GM18519 (cell line): ENCODE data around the gene JPH3.
"Not testable (repeated sequence)": the region's sequence is repeated elsewhere in the genome, so short reads cannot be mapped to it uniquely, and the experiment has no call there.

Source experiments
- ATAC-seq: cut with Tn5 transposase; IDR thresholded peaks from one replicate; pipeline ENCODE4 v1.9.1; 2021; ENCODE audit warnings: mild to moderate bottlenecking, moderate library complexity; ENCODE audit not compliant: unreplicated experiment, low FRiP score

JPH3 gene

DNA sequence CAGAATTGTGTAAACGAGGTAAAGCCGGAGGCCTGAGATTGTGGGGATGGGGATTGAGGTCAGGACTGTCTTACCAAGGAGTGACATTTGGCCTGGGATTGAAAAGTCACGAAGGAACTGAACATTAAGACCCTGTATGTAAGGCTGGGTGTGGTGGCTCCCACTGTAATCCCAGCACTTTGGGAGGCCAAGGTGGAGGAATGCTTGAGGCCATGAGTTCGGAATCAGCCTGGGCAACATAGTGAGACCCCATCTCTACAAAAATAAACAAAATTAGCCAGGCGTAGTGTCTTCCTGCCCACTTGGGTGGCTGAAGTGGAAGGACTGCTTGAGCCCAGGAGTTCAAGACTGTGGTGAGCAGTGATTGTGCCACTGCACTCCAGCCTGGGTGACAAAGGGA lies 75.5 kb downstream of the JPH3 start:
- ATAC-seq, result no peak

DNA sequence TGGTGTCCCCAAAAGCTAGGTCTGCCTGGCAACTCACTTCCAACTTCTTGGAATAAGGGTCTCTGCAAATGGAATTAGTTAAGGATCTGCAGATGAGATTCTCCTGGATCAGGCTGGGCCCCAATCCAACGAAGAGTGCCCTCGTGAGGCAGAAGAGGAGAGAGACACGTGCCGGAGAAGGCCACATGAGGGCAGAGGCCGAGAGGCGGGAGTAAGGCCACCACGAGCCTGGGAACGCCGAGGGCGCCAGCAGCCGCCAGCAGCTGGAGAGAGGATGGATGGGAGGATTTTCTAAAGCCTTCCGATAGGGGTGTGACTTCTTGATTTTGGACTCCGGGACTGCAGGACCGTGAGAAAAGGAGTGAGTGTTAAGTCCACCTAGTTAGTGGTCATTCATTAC lies 76.3 kb downstream of the JPH3 start:
- no peak for ATAC-seq

DNA sequence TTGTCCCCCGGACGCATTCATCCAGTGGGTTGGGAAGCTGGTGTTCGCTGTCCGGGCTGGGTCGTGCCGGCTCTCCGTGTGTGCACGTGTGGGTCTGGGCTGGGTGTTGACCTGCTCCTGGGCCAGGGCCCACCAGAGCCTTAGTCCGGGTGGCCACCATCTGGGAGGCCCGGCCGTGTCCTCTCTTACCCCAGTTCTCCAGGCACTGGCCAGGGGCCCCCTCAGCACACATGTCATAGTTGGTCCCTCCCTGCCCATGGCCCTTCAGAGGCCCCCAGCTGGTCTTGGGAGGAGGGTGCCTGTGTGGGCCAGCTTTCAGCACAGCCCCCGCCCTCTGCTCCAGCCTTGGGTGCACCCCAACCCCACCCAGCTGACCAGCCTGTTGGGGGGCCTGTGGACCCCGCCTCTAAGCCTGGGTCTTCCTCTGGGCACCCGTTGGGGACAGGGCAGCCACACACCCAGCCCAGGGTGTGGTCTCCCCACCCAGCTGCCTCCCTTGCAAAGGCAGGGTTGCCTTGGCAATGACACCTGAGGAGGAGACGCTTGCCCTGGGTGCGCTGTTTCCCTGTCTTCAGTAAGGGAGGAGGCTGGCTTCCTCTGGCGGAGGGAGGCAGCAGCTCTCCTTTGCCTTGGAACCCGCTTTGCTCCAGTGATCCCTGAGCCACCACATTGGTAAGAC lies 77.4 kb downstream of the JPH3 start:
- ATAC-seq, result no peak

DNA sequence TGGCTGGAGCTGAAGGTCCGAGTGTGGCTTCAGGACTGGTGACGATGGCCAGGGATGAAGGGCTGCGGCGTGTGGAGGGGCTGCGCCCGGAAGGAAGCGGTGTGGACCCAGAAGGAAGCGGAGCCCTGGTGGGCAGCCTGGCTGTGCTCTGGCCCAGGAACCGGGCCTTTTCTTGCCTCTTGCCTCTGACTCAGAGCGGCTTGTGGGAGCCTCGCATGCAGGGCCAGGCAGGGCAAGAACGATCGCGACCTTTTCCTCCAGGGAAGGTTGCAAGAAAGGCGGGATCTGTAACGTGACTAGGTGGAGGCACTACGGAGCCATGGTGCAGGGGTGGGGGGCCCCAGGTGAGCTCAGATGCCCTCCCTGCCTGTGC lies 78.0 kb downstream of the JPH3 start:
- ATAC-seq, result no peak

DNA sequence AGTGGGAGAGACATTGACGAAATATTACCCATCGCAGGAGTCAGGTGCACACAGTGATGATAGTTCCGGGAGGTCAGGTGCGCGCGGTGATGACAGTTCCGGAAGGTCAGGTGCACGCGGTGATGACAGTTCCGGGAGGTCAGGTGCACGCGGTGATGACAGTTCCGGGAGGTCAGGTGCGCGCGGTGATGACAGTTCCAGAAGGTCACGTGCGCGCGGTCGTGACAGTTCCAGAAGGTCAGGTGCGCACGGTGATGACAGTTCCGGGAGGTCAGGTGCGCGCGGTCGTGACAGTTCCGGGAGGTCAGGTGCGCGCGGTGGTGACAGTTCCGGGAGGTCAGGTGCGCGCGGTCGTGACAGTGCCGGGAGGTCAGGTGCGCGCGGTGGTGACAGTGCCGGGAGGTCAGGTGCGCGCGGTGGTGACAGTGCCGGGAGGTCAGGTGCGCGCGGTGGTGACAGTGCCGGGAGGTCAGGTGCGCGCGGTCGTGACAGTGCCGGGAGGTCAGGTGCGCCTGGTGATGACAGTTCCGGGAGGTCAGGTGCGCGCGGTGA lies 78.8 kb downstream of the JPH3 start:
- ATAC-seq, result not testable (repeated sequence)

- no peak for ATAC-seq
Measured at GRCh38 chr16:87681981-87682570, 79.8 kb downstream of the JPH3 start.

GRCh38 chr16:87682852-87683399 lies 80.6 kb downstream of the JPH3 start:
- no peak for ATAC-seq

DNA sequence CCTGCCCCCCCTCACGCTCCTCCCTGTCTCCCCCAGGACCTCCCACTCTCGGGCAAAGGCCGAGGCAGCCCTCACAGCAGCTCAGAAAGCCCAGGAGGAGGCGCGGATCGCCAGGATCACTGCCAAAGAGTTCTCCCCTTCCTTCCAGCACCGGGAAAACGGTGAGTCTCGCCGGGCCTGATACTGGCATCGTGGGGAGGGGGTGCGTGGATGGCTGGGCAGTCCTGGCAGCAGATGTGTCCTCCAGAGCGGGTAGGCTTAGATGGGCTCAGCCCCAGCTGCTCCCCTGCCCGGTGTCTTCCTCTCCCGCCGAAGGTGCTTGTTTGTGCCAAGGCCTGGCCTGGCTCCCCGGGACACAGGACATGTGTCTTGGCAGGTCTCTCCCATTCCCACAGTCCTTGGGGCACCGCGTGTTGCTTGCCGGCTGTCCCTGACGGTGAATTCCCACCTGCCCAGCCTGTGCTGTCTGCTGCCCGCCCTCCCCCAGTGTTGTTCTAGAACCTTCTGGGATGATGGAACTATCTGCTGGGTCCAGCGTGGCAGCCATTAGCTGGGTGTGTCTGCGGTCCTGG lies 81.9 kb downstream of the JPH3 start:
- ATAC-seq, result no peak

DNA sequence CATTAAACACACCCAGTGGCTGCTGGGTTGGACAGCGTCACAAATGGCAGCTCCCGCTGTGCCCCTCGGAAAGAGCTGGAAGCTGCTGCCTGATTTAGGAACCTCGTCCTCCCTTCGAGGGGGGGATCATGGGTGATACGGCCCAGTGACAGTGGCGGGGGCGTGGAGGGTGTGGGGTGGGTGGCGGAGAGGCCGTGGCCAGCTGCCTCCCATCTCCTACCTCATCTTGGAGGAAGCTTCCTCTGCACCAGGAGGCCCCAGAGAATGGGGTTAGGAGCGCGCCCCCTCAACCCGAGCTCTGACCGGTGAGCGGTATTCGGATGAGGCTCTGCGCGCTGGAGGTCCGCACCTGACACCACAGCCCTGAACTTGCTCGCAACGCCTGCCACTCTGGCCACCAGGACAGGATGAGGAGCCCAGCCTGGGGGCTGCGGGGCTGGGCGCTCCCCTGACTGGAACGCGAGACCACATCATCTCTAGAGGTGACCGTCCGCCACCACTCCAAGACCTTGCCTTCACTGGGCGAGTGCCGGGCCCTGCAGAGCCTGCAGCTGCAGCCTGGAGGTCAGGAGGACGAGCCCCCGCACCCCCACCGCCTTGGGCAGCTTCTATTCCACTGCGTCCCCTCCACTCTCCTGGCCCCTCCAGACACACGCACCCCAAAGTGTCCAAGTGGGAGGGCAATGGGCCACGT lies 82.5 kb downstream of the JPH3 start:
- no peak for ATAC-seq

DNA sequence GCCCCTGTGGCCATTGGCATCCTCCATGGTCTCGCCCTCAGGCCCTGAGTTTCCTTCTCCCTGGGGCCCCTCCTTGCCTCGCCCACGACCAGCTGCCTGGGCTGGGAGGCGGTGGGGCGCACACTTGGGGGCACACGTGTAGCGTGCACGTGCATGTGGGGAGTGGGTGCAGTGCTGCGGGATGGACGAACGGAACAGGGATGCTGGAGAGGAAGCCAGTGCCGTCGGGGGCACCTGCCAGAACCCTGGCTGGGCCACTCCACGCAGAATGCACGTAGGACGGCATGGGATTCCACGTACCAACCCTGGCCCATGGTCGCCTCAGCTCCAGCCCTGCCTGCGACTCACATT lies 83.1 kb downstream of the JPH3 start:
- ATAC-seq, result no peak

- no peak for ATAC-seq
Measured at GRCh38 chr16:87685766-87686165, 83.5 kb downstream of the JPH3 start.

- no peak for ATAC-seq
Measured at GRCh38 chr16:87686697-87687096, 84.4 kb downstream of the JPH3 start.

GRCh38 chr16:87687126-87687910 lies 85.0 kb downstream of the JPH3 start:
- no peak for ATAC-seq

GRCh38 chr16:87687998-87688529 lies 85.8 kb downstream of the JPH3 start:
- ATAC-seq, result no peak

DNA sequence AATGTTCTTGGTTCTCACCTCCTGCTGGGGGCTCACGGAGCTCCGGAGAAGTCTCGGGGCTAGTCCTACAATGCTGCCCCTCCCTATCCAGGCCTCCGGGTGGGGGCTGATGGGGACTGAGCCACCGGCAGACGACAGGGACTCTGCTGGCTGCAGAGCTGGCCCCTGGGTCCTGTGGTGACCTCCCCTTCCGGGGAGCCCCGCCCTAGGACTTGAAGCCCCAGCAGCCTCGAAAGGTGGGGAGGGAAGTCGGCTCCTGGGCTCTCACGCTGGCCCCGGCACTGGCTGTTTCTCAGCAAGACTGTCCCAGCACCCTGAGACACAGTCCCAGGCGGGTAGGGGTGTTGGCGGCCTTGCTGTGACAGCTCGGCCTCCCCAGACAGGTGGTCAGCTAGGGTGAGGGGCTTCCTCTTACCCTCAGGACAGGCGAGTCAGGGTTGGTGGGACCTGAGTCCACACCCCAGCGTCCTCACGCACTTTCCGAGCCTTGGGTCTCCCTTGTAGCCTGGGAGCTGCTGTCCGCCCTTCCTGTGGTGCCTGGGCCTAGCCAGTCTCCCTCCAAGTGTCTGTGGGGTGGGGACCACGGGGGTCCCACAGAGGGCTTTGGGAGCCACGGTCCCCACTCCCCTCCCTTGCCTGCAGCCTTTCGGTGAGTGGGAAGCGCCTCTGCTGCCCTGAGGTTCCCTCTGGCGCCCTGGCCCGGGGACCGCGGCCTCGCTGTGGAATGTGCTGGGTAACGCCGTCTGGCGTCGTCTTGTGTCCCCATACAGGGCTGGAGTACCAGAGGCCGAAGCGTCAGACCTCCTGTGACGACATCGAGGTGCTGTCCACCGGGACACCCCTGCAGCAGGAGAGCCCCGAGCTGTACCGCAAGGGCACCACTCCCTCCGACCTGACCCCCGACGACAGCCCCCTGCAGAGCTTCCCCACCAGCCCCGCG lies 86.8 kb downstream of the JPH3 start:
- no peak for ATAC-seq

- no peak for ATAC-seq
Measured at GRCh38 chr16:87689956-87690465, 87.7 kb downstream of the JPH3 start.

DNA sequence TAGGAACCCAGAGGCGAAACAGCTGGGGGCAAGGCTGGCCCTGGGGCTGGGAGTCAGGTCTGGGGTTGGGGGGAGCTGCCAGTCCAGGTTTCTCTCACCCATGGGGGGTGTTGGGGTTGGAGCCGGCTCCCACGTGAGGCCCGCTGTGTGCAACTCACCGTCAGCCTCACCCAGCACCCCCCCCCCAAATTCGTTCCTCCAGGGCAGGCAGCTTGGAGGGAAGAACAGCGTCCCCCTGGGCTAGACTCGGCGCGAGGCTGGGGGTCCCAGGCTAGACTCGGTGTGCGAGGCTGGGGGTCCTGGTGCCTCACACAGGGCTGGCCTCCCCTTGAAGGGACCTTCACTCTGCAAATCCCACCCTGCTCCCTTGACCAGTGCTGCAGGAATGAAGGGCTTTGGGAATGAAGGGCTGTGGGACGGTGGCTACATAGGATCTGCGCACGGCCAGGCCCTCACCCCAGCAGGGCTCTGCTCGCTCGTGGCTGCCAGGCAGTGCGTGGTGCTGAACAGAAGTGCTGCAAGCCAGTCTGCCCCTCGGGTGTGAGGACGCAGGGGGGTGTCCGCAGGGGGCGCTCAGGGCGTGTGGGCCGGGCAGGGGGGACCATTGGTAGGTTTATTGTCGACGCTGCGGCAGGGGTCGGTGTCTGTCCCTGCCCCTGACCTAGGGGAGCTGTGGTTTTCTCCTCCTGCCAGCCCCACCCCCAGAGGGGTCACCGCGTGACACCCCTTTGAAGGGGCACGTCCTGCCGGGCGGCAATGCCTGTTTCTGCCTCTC lies 88.8 kb downstream of the JPH3 start:
- ATAC-seq, result no peak

DNA sequence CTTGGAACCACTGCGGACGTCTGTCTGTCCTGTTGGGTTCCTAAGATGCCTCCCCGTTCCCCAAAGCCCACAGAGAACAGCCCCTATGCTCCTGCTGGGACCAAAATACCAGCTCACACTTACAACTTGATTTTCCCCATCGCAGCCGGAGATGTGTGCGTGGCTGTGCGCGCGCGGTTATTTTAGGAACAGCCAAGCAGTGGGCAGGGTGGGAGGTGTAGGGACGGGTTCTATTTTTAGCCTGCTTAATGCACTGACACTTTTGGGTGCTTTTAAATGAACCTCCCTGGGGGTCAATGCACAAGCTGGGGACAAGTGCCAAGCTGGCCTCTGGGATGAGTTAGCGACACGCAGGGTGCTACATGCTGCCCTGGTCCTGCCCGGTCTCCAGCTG lies 89.4 kb downstream of the JPH3 start:
- ATAC-seq, result no peak
